Upper lobe of right lung (tissue), 1 donor: ENCODE data around the gene ACR. TPM values are rescaled to one million over a fixed set of nuclear protein-coding genes. Genes with fewer than 3 reads are reported as not detected.
"Not testable (repeated sequence)": the region's sequence is repeated elsewhere in the genome, so short reads cannot be mapped to it uniquely, and the experiment has no call there.

Source experiments
- ATAC-seq: fragments of 200-7000 bp; cut with Tn5 transposase; one replicate; pipeline ENCODE4 v1.9.1; 2020; ENCODE audit warnings: mild to moderate bottlenecking, moderate library complexity
- DNase-seq: peaks from one replicate; pipeline ENCODE4 v3.0.0-alpha.2; 2020
- H3K27ac ChIP-seq: fragments of 200-600 bp; one replicate; pipeline ENCODE4 v1.8.0; 2022
- H3K27me3 ChIP-seq: fragments of 200-600 bp; one replicate; pipeline ENCODE4 v1.8.0; 2022; ENCODE audit warnings: mild to moderate bottlenecking
- H3K36me3 ChIP-seq: fragments of 200-600 bp; one replicate; pipeline ENCODE4 v1.8.0; 2022
- H3K4me1 ChIP-seq: fragments of 200-600 bp; one replicate; pipeline ENCODE4 v1.8.0; 2022
- H3K4me3 ChIP-seq: fragments of 200-600 bp; one replicate; pipeline ENCODE4 v1.8.0; 2022; ENCODE audit warnings: mild to moderate bottlenecking
- H3K9me3 ChIP-seq: fragments of 200-600 bp; one replicate; pipeline ENCODE4 v1.8.0; 2022
- intact Hi-C: fragments of 100-400 bp; cut with DNase I; formaldehyde crosslinking; loops from one replicate; pipeline ENCODE4 v1.11.0; 2022
- total RNA-seq: library from RNA; stranded (reverse); fragmentation: NEBNext Ultra II Directional; extraction: Animal tissue kit (Norgen Biotek cat#: 25700); gene quantifications from one replicate; pipeline ENCODE4 v1.2.1, GENCODE V29; 2021
- TF ChIP-seq, protein P1 (sequence below): fragments of 200-600 bp; IDR thresholded peaks from one replicate; pipeline ENCODE4 v1.8.0; 2022; ENCODE audit warnings: antibody characterized with exemption
- donor health status: DM: no; HTN: yes; CAD: no; lungs with severe emphysema.

Gene ACR
- total RNA-seq, 1 donor from 2014 or later = 4.5 TPM

DNA sequence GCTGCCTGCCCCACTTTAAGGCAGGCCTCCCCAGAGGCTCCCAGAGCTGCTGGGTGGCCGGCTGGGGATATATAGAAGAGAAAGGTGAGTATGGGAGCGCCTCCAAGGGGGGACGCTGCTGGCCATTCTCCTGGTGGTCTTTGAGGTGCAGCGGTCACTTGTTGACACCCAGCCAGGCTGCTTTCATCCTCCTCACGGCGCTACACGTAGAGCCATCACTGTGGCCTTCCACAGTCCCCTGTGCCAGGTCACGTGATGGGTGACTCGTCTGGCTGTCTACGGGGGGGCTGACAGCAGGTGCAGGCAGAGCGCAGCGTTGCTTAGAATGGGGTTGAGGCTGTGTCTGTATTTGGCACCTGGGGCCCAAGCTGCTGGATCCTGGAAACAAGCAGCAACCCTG is 1.9 kb downstream of the ACR start:
- Histone ChIP-seq H3K4me1 (no peaks in the 10 kb centered on the region), H3K36me3 (no peaks in the 10 kb centered on the region), H3K27ac (no peak overlapping the region), H3K9me3 (no peaks in the 10 kb centered on the region), H3K27me3 (no peaks in the 10 kb centered on the region), H3K4me3 (no peak overlapping the region)
- intact Hi-C loops = no loop called here
- DNase-seq = peak; percentile 60
- ATAC-seq = no peak
- TF ChIP-seq, protein P1, sequence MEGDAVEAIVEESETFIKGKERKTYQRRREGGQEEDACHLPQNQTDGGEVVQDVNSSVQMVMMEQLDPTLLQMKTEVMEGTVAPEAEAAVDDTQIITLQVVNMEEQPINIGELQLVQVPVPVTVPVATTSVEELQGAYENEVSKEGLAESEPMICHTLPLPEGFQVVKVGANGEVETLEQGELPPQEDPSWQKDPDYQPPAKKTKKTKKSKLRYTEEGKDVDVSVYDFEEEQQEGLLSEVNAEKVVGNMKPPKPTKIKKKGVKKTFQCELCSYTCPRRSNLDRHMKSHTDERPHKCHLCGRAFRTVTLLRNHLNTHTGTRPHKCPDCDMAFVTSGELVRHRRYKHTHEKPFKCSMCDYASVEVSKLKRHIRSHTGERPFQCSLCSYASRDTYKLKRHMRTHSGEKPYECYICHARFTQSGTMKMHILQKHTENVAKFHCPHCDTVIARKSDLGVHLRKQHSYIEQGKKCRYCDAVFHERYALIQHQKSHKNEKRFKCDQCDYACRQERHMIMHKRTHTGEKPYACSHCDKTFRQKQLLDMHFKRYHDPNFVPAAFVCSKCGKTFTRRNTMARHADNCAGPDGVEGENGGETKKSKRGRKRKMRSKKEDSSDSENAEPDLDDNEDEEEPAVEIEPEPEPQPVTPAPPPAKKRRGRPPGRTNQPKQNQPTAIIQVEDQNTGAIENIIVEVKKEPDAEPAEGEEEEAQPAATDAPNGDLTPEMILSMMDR = no peak

DNA sequence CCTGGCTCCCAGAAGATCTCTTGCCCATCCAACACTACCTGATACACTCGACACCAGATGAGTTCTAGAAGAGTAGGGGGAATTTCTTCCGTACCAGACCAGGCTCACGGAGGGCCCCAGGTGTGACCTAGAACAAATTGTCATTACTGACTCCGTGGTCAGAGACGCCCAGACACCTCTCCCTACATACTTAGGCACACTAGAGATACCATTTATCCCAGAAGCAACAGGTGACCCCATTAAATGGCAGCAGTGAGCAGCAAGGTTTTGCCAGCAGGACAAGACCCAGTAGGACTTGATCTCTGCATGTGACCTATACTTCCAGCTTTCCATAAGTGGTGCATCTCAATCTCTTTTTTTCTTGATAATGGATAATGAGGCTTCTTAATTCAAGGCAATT is 2.7 kb downstream of the ACR start:
- H3K27ac ChIP-seq, H3K4me1 ChIP-seq, H3K4me3 ChIP-seq, DNase-seq, H3K27me3 ChIP-seq, H3K36me3 ChIP-seq, intact Hi-C loops, ATAC-seq, H3K9me3 ChIP-seq: not testable (repeated sequence)

DNA sequence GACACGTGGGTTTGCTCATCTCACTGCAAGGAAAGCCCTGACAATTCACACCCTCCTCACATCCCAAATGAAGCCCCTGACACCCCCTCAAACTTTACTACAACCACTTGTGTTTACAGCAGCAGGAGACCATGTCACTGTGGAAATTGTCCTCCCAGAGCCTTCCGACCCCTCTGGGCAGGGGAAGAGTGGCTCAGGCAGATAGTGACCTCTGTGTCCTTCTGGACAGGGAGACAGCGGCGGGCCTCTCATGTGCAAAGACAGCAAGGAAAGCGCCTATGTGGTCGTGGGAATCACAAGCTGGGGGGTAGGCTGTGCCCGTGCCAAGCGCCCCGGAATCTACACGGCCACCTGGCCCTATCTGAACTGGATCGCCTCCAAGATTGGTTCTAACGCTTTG is 6.4 kb downstream of the ACR start:
- H3K4me1 ChIP-seq, H3K27ac ChIP-seq, H3K9me3 ChIP-seq, H3K4me3 ChIP-seq, H3K36me3 ChIP-seq, DNase-seq, H3K27me3 ChIP-seq, ATAC-seq, intact Hi-C loops: not testable (repeated sequence)

DNA sequence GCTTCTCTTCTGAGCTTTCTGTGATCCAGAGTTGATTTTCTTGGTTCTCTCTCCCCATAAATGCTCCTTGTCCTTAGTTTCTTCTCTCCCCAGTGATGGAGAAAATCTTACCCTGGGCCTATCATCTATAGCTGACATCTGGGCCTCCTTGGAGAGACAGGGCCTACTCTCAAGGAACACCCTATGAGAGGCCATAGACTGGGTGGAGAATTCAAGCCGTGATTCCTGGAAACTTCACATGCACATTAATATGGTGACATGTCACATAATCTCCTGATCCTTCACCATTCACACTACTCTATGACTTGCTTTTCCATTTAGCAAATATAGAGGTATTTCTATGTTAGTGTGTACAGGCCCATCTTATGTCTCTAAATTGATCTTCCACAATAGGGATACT is 9.5 kb downstream of the ACR start:
- H3K36me3 ChIP-seq, H3K27ac ChIP-seq, DNase-seq, H3K27me3 ChIP-seq, intact Hi-C loops, H3K4me1 ChIP-seq, ATAC-seq, H3K9me3 ChIP-seq, H3K4me3 ChIP-seq: not testable (repeated sequence)

DNA sequence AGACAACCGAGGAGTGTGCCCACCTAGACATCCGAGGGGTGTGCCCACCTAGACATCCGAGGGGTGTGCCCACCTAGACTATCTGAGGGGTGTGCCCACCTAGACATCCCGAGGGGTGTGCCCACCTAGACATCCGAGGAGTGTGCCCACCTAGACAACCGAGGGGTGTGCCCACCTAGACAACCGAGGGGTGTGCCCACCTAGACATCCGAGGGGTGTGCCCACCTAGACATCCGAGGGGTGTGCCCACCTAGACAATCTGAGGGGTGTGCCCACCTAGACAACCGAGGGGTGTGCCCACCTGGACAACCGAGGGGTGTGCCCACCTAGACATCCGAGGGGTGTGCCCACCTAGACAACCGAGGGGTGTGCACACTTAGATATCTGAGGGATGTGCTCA is 10.6 kb downstream of the ACR start:
- H3K4me3 ChIP-seq, DNase-seq, ATAC-seq, H3K36me3 ChIP-seq, H3K9me3 ChIP-seq, intact Hi-C loops, H3K27me3 ChIP-seq, H3K4me1 ChIP-seq, H3K27ac ChIP-seq: not testable (repeated sequence)

DNA sequence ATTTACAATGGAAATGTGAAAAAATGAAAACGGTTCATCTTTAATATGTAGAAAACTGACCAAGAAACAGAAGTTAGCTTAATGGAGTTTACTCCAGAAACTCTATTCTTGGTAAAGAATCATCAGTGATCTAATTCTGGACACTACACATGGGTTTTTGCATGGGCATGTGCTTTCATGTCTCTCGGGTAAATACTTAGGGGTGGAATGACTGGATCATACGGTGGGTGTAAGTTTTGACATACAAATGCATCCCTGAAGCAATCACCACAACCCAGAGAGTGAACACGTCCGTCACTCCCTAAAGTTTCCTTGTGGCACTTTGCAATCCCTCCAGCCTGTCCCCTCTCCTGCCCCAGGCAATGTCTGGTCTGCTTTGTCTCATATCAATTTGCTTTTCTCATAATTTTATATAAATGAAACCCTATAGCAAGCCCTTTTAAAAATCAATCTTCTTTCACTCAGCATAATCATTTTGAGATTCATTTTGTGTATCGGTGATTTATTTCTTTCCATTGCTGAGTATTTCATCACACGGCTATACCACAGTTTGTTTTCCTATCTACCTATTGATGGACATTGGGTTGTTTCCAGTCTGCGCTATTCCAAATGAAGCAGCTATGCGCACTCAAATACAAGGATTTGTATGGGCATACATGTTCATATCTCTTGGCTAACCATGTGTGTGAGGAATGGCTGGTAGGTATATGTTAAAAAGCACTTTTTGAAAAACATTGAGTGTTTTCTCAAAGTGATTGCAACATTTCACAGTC is 11.5 kb downstream of the ACR start:
- H3K27me3 ChIP-seq, ATAC-seq, H3K4me1 ChIP-seq, H3K4me3 ChIP-seq, H3K36me3 ChIP-seq, intact Hi-C loops, H3K27ac ChIP-seq, DNase-seq, H3K9me3 ChIP-seq: not testable (repeated sequence)

DNA sequence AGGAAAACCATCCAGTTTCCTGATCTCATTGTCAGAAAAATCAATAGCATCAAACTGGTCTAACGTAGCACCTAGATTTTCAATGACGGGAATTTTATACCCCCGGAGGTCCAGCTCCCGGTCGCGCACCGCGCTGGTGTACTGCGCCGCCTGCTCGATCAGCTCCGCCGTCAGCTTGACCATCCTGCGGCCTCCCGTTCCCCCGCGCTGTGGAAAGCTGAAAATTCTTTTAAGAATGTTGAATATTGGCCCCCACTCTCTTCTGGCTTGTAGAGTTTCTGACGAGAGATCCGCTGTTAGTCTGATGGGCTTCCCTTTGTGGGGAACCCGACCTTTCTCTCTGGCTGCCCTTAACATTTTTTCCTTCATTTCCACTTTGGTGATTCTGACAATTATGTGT is 17.2 kb downstream of the ACR start:
- H3K4me3 ChIP-seq, H3K9me3 ChIP-seq, DNase-seq, H3K4me1 ChIP-seq, H3K36me3 ChIP-seq, ATAC-seq, H3K27me3 ChIP-seq, H3K27ac ChIP-seq, intact Hi-C loops: not testable (repeated sequence)

DNA sequence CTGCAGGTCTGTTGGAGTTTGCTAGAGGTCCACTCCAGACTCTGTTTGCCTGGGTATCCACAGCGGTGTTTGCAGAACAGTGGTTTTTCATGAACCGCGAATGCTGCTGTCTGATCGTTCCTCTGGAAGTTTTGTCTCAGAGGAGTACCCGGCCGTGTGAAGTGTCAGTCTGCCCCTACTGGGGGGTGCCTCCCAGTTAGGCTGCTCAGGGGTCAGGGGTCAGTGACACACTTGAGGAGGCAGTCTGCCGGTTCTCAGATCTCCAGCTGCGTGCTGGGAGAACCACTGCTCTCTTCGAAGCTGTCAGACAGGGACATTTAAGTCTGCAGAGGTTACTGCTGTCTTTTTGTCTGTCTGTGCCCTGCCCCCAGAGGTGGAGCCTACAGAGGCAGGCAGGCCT is 18.4 kb downstream of the ACR start:
- ATAC-seq, H3K4me1 ChIP-seq, H3K36me3 ChIP-seq, H3K9me3 ChIP-seq, intact Hi-C loops, H3K27me3 ChIP-seq, H3K4me3 ChIP-seq, DNase-seq, H3K27ac ChIP-seq: not testable (repeated sequence)

DNA sequence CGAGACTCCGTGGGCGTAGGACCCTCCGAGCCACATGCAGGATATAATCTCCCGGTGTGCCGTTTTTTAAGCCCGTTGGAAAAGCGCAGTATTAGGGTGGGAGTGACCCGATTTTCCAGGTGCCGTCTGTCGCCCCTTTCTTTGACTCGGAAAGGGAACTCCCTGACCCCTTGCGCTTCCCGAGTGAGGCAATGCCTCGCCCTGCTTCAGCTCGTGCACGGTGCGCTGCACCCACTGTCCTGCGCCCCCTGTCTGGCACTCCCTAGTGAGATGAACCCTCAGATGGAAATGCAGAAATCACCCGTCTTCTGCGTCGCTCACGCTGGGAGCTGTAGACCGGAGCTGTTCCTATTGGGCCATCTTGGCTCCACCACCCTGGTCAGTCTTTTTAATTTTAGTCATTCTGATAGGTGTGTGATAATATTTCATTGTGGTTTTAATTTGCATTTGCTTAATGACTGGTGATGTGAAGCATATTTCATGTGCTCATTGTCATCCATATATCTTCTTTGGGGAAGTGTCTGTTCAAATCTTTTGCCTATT is 19.0 kb downstream of the ACR start:
- H3K27ac ChIP-seq = peak overlapping the region; percentile 59

DNA sequence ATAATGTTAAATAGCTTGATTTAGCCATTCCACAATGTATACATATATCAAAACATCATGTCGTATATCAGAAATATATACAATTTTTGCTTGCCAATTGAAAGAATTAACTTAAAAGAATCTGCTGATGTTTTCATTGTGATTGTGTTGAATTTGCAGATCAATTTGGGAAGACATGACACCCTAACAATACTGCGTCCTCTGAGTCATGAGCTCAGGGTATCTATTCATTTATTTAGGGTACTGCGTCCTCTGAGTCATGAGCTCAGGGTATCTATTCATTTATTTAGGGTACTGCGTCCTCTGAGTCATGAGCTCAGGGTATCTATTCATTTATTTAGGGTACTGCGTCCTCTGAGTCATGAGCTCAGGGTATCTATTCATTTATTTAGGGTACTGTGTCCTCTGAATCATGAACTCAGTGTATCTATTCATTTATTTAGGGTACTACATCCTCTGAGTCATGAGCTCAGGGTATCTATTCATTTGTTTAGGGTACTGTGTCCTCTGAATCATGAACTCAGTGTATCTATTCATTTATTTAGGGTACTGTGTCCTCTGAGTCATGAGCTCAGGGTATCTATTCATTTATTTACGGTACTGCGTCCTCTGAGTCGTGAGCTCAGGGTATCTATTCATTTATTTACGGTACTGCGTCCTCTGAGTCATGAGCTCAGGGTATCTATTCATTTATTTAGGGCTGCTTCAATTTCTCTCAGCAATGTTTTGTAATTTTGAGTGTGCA is 21.8 kb downstream of the ACR start:
- H3K36me3 ChIP-seq, ATAC-seq: not testable (repeated sequence)

More for the DNA sequence above, 19.0 kb downstream of the ACR start:
- H3K4me3 ChIP-seq = peak overlapping the region; percentile 63
- peak; percentile 79 for DNase-seq
- H3K4me1 ChIP-seq, intact Hi-C loops, ATAC-seq, H3K9me3 ChIP-seq, H3K27me3 ChIP-seq, H3K36me3 ChIP-seq: not testable (repeated sequence)
- TF ChIP-seq, protein P1 = peak; percentile 41

DNA sequence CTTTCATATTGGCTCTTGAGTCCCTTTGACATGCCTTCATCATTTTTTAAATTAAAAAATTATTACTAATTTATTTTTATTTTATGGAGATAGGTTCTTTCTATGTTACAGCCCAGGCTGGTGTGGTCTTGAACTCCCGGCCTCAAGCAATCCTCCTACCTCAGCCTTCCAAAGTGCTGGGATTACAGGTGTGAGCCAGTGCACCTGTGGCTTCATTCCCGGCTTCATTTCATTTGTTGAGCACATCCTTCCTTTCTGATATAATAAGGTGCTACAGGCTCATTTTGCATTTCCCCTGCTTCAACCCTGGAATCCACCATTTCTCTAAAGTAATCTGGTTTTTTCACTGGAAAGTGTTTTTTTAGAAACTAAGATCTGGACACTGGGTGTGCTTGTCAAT is 23.8 kb downstream of the ACR start:
- H3K27ac ChIP-seq = not testable (repeated sequence)

More for the DNA sequence above, 21.8 kb downstream of the ACR start:
- DNase-seq, H3K9me3 ChIP-seq, H3K4me3 ChIP-seq, H3K27ac ChIP-seq, H3K27me3 ChIP-seq, intact Hi-C loops, H3K4me1 ChIP-seq: not testable (repeated sequence)

DNA sequence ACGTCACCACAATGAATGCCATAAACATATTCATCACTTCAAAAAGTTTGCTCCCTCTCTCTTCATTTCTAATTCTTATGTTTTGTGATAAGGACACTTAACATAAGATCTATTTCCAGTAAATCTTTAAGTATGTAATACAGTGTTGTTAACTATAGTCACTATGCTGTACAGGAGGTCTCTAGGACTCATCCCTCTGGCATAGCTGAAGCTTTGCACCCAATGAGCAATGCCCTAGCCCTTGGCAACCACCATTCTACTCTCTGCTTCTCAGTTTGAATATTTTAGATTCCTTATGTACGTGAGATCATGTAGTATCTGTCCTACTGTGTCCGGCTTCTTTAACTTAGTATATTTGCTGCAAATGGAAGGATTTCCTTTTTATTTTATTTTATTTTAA is 26.3 kb downstream of the ACR start:
- H3K4me1 ChIP-seq, H3K36me3 ChIP-seq, H3K27ac ChIP-seq, H3K9me3 ChIP-seq, intact Hi-C loops, ATAC-seq, H3K4me3 ChIP-seq, DNase-seq, H3K27me3 ChIP-seq: not testable (repeated sequence)

More for the DNA sequence above, 23.8 kb downstream of the ACR start:
- DNase-seq, H3K36me3 ChIP-seq, H3K9me3 ChIP-seq, H3K27me3 ChIP-seq, H3K4me3 ChIP-seq, ATAC-seq, H3K4me1 ChIP-seq, intact Hi-C loops: not testable (repeated sequence)
